ENCODE data around the gene PACSIN3. TPM values are rescaled to one million over a fixed set of nuclear protein-coding genes. Genes with fewer than 3 reads are reported as not detected.

The PACSIN3 gene
- total and polyA plus RNA-seq, 2 of the 8 experiments (the other 6 are each of a cell fraction or from before 2014, with no cell fraction given), result 23.8 to 47.2 TPM

DNA sequence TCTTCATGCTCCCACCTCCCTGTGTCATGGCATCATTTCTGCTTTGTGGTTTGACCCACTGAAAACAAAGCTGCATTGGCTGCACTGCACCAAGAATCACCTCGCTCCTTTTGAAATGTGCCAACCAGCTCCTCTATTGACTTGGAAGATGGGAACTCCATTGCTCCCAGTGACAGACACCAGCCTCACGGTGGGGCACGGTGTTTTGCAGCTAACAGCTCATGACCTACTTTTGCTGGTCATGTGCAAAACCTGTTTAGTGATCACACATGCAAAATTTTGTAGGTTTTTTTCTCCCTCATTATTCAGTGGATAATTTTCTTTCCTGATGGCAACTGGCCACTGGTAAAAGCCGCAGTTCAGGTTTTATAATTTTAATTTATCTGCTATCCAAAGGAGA is 46.4 kb downstream of the PACSIN3 start:
- 93% methylated on average over 4 of the region's 4 CpGs; no CpG with 5 or more reads in 1 of the 2 experiments for WGBS, 2 experiments (ENCODE audit: extremely low coverage in 1 of 2, insufficient coverage in 1 of 2, insufficient read length in 1 of 2, insufficient replicate concordance in 2 of 2, low coverage in 1 of 2, low lambda C conversion rate in 2 of 2, missing lambda C conversion rate in 1 of 2)
- no peak overlapping the region for H3K14ac ChIP-seq (ENCODE audit: insufficient read length)
- no peak overlapping the region; the same call in 1 of the 2 replicates for H2BK12ac ChIP-seq (ENCODE audit: low read depth, low read length)
- H3K4ac ChIP-seq (replicated peaks; ENCODE audit: insufficient read length, low read depth, low read length), result no peak overlapping the region
- H3K27ac ChIP-seq (ENCODE audit: low read depth, low read length), result no peak overlapping the region
- no peak overlapping the region for H2BK5ac ChIP-seq (ENCODE audit: low read depth, low read length)
- no peak overlapping the region for H3K56ac ChIP-seq (replicated peaks; ENCODE audit: insufficient read length, low read depth, low read length)
- no peak overlapping the region for H3K4me3 ChIP-seq (ENCODE audit: extremely low read depth in 1 of 4, insufficient read depth in 2 of 4, low read depth in 3 of 4, low read length in 4 of 4)
- DNase-seq (ENCODE audit: low read depth in 1 of 2, low spot score in 2 of 2) (no peak), FAIRE-seq (no peak)
- no peaks in the 10 kb centered on the region for H3K79me1 ChIP-seq (ENCODE audit: low read depth, low read length)
- no peak overlapping the region for H2AFZ ChIP-seq (ENCODE audit: low read length)
- H3K18ac ChIP-seq (ENCODE audit: extremely low read depth, low read length), result no peak overlapping the region
- no peaks in the 10 kb centered on the region for H4K20me1 ChIP-seq (replicated peaks in 1 of 2; ENCODE audit: control insufficient read depth in 1 of 2, insufficient read depth in 2 of 2, low read length in 2 of 2)
- H2BK20ac ChIP-seq (ENCODE audit: low read length), result no peak overlapping the region
- no peak overlapping the region for H3K4me2 ChIP-seq (ENCODE audit: insufficient read depth in 1 of 2, low read depth in 2 of 2, low read length in 2 of 2)
- H3K9me3 ChIP-seq (ENCODE audit: insufficient read depth in 2 of 2, low read depth in 1 of 2, low read length in 1 of 2), result no peaks in the 10 kb centered on the region
- H3K23me2 ChIP-seq (ENCODE audit: low read depth, low read length), result no peaks in the 10 kb centered on the region; the same call in 1 of the 2 replicates
- H2AK5ac ChIP-seq (ENCODE audit: low read depth, low read length), result no peak overlapping the region
- CTCF ChIA-PET (ENCODE audit: partially characterized antibody), result interaction anchor here (0.6 to 8.0 kb wide), 8 partner anchors 13 to 330 kb away, joined by 3 to 54 read pairs (median 4); no protein-coding TSS in a partner anchor
- peaks cover 0 to 2% (median 0%) of the 10 kb centered on the region in 4 experiments; a peak in 1 of 8 replicates for H3K36me3 ChIP-seq (ENCODE audit: control insufficient read depth in 2 of 4, insufficient read depth in 4 of 4, low read length in 3 of 4)
- H3K9ac ChIP-seq (replicated peaks in 1 of 4; ENCODE audit: extremely low read depth in 1 of 4, low read depth in 3 of 4, low read length in 3 of 4), result no peak overlapping the region
- no peak overlapping the region; the same call in 1 of the 2 replicates for H4K8ac ChIP-seq (ENCODE audit: extremely low read depth, insufficient read depth, low read length)
- H3K27me3 ChIP-seq (replicated peaks in 1 of 4; ENCODE audit: control insufficient read depth in 3 of 4, extremely low read depth in 1 of 4, insufficient read depth in 3 of 4, low read length in 3 of 4), result no peaks in the 10 kb centered on the region
- H4K91ac ChIP-seq (replicated peaks; ENCODE audit: insufficient read length, low read length), result no peak overlapping the region
- POLR2A ChIA-PET (ENCODE audit: partially characterized antibody), result interaction anchor here (0.6 to 1.0 kb wide), 2 partner anchors 23 to 556 kb away, joined by 3 to 5 read pairs; no protein-coding TSS in a partner anchor
- H3K23ac ChIP-seq (ENCODE audit: insufficient read length), result no peak overlapping the region
- H2BK15ac ChIP-seq (ENCODE audit: low read length), result 0 out of 2 replicates have a peak overlapping the region, but pooled peaks have one; percentile 8
- no peaks in the 10 kb centered on the region for H3K79me2 ChIP-seq (ENCODE audit: control insufficient read depth in 1 of 2, insufficient read depth in 2 of 2, low read length in 2 of 2)
- no peak overlapping the region for H4K5ac ChIP-seq (ENCODE audit: insufficient read length, low read depth, low read length)
- H3K4me1 ChIP-seq (replicated peaks in 1 of 4; ENCODE audit: control insufficient read depth in 3 of 4, insufficient read depth in 4 of 4, low read length in 3 of 4), result peaks cover 0 to 2% (median 0%) of the 10 kb centered on the region in 4 experiments; a peak in 1 of 7 replicates
- H2BK120ac ChIP-seq (replicated peaks; ENCODE audit: low read depth, low read length), result no peak overlapping the region
- TF ChIP-seq RNF2 (IDR thresholded peaks at IDR 0.05; ENCODE audit: borderline replicate concordance, low read depth, low read length, missing control alignments, poor library complexity, severe bottlenecking) (no peak), RAD21 (IDR thresholded peaks at IDR 0.05 in 1 of 2, conservative IDR thresholded peaks at IDR 0.05 in 1 of 2; ENCODE audit: low read depth in 2 of 2, low read length in 2 of 2) (no peak), SIX5 (IDR thresholded peaks at IDR 0.05; ENCODE audit: low read depth, low read length) (no peak), EP300 (IDR thresholded peaks at IDR 0.05; ENCODE audit: borderline replicate concordance in 1 of 2, low read depth in 2 of 2, low read length in 2 of 2) (no peak), POLR2A (IDR thresholded peaks at IDR 0.05; ENCODE audit: control extremely low read depth in 1 of 2, low read depth in 2 of 2, low read length in 2 of 2) (no peak), TAF7 (optimal IDR thresholded peaks at IDR 0.05; ENCODE audit: borderline replicate concordance, low read depth, low read length) (no peak), GTF2F1 (IDR thresholded peaks at IDR 0.05; ENCODE audit: borderline replicate concordance, low read depth, low read length) (no peak), NANOG (IDR thresholded peaks at IDR 0.05; ENCODE audit: insufficient read depth, low read depth, low read length, poor library complexity, severe bottlenecking) (no peak), CHD2 (IDR thresholded peaks at IDR 0.05; ENCODE audit: low read length) (no peak)
- TF ChIP-seq, protein P1, sequence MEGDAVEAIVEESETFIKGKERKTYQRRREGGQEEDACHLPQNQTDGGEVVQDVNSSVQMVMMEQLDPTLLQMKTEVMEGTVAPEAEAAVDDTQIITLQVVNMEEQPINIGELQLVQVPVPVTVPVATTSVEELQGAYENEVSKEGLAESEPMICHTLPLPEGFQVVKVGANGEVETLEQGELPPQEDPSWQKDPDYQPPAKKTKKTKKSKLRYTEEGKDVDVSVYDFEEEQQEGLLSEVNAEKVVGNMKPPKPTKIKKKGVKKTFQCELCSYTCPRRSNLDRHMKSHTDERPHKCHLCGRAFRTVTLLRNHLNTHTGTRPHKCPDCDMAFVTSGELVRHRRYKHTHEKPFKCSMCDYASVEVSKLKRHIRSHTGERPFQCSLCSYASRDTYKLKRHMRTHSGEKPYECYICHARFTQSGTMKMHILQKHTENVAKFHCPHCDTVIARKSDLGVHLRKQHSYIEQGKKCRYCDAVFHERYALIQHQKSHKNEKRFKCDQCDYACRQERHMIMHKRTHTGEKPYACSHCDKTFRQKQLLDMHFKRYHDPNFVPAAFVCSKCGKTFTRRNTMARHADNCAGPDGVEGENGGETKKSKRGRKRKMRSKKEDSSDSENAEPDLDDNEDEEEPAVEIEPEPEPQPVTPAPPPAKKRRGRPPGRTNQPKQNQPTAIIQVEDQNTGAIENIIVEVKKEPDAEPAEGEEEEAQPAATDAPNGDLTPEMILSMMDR (IDR thresholded peaks at IDR 0.05; ENCODE audit: control extremely low read depth in 1 of 3, insufficient read depth in 1 of 3, low read depth in 1 of 3, low read length in 3 of 3), result no peak
